Measurements from ENCODE around the gene SERTM1.

Gene SERTM1

DNA sequence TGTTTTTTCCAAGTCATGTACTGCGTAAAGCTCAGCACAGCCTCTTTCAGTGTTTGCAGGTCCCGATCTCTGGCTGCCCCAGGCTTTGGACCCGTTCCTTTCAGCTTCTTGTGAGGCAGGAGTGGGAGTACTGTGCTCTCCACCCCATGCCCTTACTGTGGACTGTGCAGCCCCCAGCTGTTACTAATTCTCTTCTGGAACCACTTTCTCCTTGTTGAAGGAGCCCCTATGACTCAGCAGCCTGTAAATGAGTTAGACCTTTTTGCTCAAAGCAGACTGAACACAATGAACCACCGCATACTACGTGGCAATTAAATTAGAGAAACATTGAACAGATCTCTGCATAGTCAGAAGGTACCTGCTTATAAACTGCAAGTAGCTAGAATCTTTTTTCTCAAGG, 39.0 kb downstream of the SERTM1 start:
- no peak overlapping the region for H3K27ac ChIP-seq (ENCODE audit: low read depth, low read length)
- H3K9me3 ChIP-seq (ENCODE audit: low read length), result no peaks in the 10 kb centered on the region
- peaks cover 6% of the 10 kb centered on the region for H3K4me1 ChIP-seq (ENCODE audit: insufficient read depth, low read length)
- H3K9ac ChIP-seq (ENCODE audit: low read length), result no peak overlapping the region
- no peaks in the 10 kb centered on the region for H3K36me3 ChIP-seq (ENCODE audit: insufficient read depth, low read length)
- H3K4me3 ChIP-seq (ENCODE audit: low read depth in 1 of 2, low read length in 2 of 2), result no peak overlapping the region
- no peaks in the 10 kb centered on the region for H3K27me3 ChIP-seq (ENCODE audit: control insufficient read depth in 1 of 2, insufficient read depth in 2 of 2, low read length in 2 of 2)

- no peak overlapping the region for H3K27ac ChIP-seq (ENCODE audit: low read depth, low read length)
- H3K4me3 ChIP-seq (ENCODE audit: low read depth in 1 of 2, low read length in 2 of 2), result no peak overlapping the region
- H3K27me3 ChIP-seq (ENCODE audit: control insufficient read depth in 1 of 2, insufficient read depth in 2 of 2, low read length in 2 of 2), result no peaks in the 10 kb centered on the region
- no peak overlapping the region for H3K9ac ChIP-seq (ENCODE audit: low read length)
- H3K4me1 ChIP-seq (ENCODE audit: insufficient read depth, low read length), result peaks cover 6% of the 10 kb centered on the region
- no peaks in the 10 kb centered on the region for H3K36me3 ChIP-seq (ENCODE audit: insufficient read depth, low read length)
- H3K9me3 ChIP-seq (ENCODE audit: low read length), result no peaks in the 10 kb centered on the region
Observed at GRCh38 chr13:36713887-36714286, 40.1 kb downstream of the SERTM1 start.

GRCh38 chr13:36715841-36716240, 42.0 kb downstream of the SERTM1 start:
- Histone ChIP-seq H3K27ac (ENCODE audit: low read depth, low read length) (no peak overlapping the region), H3K36me3 (ENCODE audit: insufficient read depth, low read length) (no peaks in the 10 kb centered on the region), H3K4me3 (ENCODE audit: low read depth in 1 of 2, low read length in 2 of 2) (no peak overlapping the region), H3K4me1 (ENCODE audit: insufficient read depth, low read length) (peaks cover 6% of the 10 kb centered on the region), H3K9me3 (ENCODE audit: low read length) (no peaks in the 10 kb centered on the region), H3K9ac (ENCODE audit: low read length) (no peak overlapping the region), H3K27me3 (ENCODE audit: control insufficient read depth in 1 of 2, insufficient read depth in 2 of 2, low read length in 2 of 2) (no peaks in the 10 kb centered on the region)

GRCh38 chr13:36717017-36717416, 43.2 kb downstream of the SERTM1 start:
- Histone ChIP-seq H3K4me3 (ENCODE audit: low read depth in 1 of 2, low read length in 2 of 2) (no peak overlapping the region), H3K9ac (ENCODE audit: low read length) (no peak overlapping the region), H3K27me3 (ENCODE audit: control insufficient read depth in 1 of 2, insufficient read depth in 2 of 2, low read length in 2 of 2) (no peaks in the 10 kb centered on the region), H3K4me1 (ENCODE audit: insufficient read depth, low read length) (peaks cover 6% of the 10 kb centered on the region), H3K36me3 (ENCODE audit: insufficient read depth, low read length) (no peaks in the 10 kb centered on the region), H3K27ac (ENCODE audit: low read depth, low read length) (no peak overlapping the region), H3K9me3 (ENCODE audit: low read length) (no peaks in the 10 kb centered on the region)

DNA sequence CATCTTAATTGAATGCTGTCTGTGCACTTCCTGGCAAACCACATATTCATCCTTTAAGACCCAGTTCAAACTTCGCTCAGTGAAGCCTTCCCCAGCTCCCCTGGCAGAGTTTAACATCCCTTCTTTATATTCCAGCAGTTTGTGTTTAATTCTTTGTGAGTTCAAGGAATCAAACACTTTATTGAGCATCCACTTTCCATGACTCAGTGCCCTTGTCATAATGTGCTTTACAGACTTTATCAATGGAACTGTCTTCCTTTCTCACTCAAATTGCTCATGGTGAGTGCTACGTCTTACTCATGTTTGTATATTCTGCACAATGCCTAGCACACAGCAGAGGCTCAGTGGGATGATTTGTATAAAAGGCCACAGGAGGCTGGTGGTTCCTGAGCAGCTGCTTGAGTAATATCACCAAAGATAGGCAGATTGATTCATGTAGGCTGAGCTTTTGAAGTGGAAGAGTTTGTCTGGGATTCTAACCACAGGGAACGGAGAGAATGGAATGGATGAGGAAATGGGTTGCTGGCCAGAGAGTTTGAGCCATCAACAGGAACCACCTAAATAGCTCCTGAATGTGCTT, 44.2 kb downstream of the SERTM1 start:
- Histone ChIP-seq H3K27me3 (ENCODE audit: control insufficient read depth in 1 of 2, insufficient read depth in 2 of 2, low read length in 2 of 2) (no peaks in the 10 kb centered on the region), H3K27ac (ENCODE audit: low read depth, low read length) (no peak overlapping the region), H3K9me3 (ENCODE audit: low read length) (no peaks in the 10 kb centered on the region), H3K9ac (ENCODE audit: low read length) (no peak overlapping the region), H3K4me1 (ENCODE audit: insufficient read depth, low read length) (no peaks in the 10 kb centered on the region), H3K36me3 (ENCODE audit: insufficient read depth, low read length) (no peaks in the 10 kb centered on the region), H3K4me3 (ENCODE audit: low read depth in 1 of 2, low read length in 2 of 2) (no peak overlapping the region)

DNA sequence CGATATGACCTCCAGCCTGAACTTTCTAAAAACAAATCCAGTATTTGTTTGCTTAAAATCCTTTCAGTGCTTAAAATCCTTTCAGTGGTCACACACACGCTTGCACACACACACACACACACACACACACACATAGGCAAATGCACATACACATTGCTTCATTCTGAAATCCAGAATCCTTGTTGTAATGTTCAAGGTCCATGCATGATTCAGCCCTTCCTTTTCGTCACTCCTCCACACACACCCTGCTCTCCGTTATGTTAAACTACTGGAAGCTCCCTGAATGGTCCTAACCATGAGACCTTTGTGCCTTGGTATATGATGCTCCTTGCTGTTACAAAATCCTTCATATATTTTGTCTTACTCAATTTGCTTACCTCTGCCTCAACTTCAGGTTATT, 44.9 kb downstream of the SERTM1 start:
- H3K27ac ChIP-seq (ENCODE audit: low read depth, low read length), result no peak overlapping the region
- H3K36me3 ChIP-seq (ENCODE audit: insufficient read depth, low read length), result no peaks in the 10 kb centered on the region
- no peak overlapping the region for H3K9ac ChIP-seq (ENCODE audit: low read length)
- no peaks in the 10 kb centered on the region for H3K9me3 ChIP-seq (ENCODE audit: low read length)
- no peak overlapping the region for H3K4me3 ChIP-seq (ENCODE audit: low read depth in 1 of 2, low read length in 2 of 2)
- no peaks in the 10 kb centered on the region for H3K27me3 ChIP-seq (ENCODE audit: control insufficient read depth in 1 of 2, insufficient read depth in 2 of 2, low read length in 2 of 2)
- H3K4me1 ChIP-seq (ENCODE audit: insufficient read depth, low read length), result no peaks in the 10 kb centered on the region

DNA sequence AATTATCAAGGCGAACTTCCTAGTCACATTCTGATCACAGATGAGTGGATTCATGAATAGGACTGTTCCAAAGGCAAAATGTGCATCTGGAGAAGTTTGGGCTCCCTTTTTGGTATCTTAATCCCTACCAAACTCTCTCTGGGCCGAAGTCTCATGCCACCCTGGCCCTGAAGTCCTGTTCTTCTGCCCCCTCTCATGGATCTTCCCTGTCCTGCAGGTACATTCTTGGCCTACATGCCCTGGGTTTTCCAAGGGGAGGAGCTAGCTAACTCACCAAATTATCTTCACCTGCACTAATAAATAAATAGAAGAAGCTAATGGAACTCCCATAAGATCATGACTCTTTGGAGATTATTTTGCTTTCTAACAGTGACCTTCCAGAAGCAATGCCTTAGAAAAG, 50.3 kb downstream of the SERTM1 start:
- no peak overlapping the region for H3K4me3 ChIP-seq (ENCODE audit: low read depth in 1 of 2, low read length in 2 of 2)
- no peaks in the 10 kb centered on the region for H3K9me3 ChIP-seq (ENCODE audit: low read length)
- no peak overlapping the region for H3K27ac ChIP-seq (ENCODE audit: low read depth, low read length)
- no peak overlapping the region for H3K9ac ChIP-seq (ENCODE audit: low read length)
- H3K4me1 ChIP-seq (ENCODE audit: insufficient read depth, low read length), result no peaks in the 10 kb centered on the region
- no peaks in the 10 kb centered on the region for H3K27me3 ChIP-seq (ENCODE audit: control insufficient read depth in 1 of 2, insufficient read depth in 2 of 2, low read length in 2 of 2)
- no peaks in the 10 kb centered on the region for H3K36me3 ChIP-seq (ENCODE audit: insufficient read depth, low read length)

- H3K9ac ChIP-seq (ENCODE audit: low read length), result no peak overlapping the region
- H3K27me3 ChIP-seq (ENCODE audit: control insufficient read depth in 1 of 2, insufficient read depth in 2 of 2, low read length in 2 of 2), result no peaks in the 10 kb centered on the region
- no peaks in the 10 kb centered on the region for H3K36me3 ChIP-seq (ENCODE audit: insufficient read depth, low read length)
- H3K4me1 ChIP-seq (ENCODE audit: insufficient read depth, low read length), result no peaks in the 10 kb centered on the region
- no peak overlapping the region for H3K4me3 ChIP-seq (ENCODE audit: low read depth in 1 of 2, low read length in 2 of 2)
- no peaks in the 10 kb centered on the region for H3K9me3 ChIP-seq (ENCODE audit: low read length)
- H3K27ac ChIP-seq (ENCODE audit: low read depth, low read length), result no peak overlapping the region
Observed at GRCh38 chr13:36725936-36726335, 52.1 kb downstream of the SERTM1 start.

GRCh38 chr13:36728006-36728405, 54.2 kb downstream of the SERTM1 start:
- Histone ChIP-seq H3K27me3 (ENCODE audit: control insufficient read depth in 1 of 2, insufficient read depth in 2 of 2, low read length in 2 of 2) (no peaks in the 10 kb centered on the region), H3K36me3 (ENCODE audit: insufficient read depth, low read length) (no peaks in the 10 kb centered on the region), H3K4me1 (ENCODE audit: insufficient read depth, low read length) (no peaks in the 10 kb centered on the region), H3K9me3 (ENCODE audit: low read length) (no peaks in the 10 kb centered on the region), H3K9ac (ENCODE audit: low read length) (no peak overlapping the region), H3K27ac (ENCODE audit: low read depth, low read length) (no peak overlapping the region), H3K4me3 (ENCODE audit: low read depth in 1 of 2, low read length in 2 of 2) (no peak overlapping the region)

DNA sequence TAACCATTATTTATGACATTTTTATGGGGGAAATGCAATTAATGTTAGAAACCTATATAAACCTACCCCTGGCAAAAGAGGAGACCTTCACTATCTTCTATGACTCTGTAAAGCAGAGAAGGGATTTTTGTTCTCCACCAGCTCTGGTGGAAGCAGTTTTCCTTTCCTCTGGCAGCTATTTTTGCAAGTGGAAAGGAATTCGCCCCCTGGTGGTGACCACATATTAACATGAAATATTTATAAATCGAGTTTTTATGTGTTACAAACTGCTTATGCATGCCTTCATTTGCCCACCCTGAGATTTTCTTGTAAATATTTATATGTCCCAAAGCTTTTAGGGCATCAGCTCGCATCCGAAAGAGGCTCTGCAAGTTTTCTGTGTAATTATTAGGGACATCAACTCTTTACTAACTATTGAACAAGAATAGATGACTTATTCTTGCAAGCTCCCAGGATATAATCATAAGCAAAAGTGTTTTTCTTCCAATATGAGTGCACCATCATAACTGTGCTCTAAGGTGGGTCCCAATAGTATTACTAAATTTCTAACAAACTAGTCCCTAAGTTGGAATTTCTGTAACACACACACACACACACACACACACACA, 62.4 kb downstream of the SERTM1 start:
- Histone ChIP-seq H3K27ac (ENCODE audit: low read depth, low read length) (no peak overlapping the region), H3K9me3 (ENCODE audit: low read length) (no peaks in the 10 kb centered on the region), H3K4me3 (ENCODE audit: low read depth in 1 of 2, low read length in 2 of 2) (no peak overlapping the region), H3K4me1 (ENCODE audit: insufficient read depth, low read length) (no peaks in the 10 kb centered on the region), H3K36me3 (ENCODE audit: insufficient read depth, low read length) (no peaks in the 10 kb centered on the region), H3K9ac (ENCODE audit: low read length) (no peak overlapping the region), H3K27me3 (ENCODE audit: control insufficient read depth in 1 of 2, insufficient read depth in 2 of 2, low read length in 2 of 2) (no peaks in the 10 kb centered on the region)

GRCh38 chr13:36737524-36738083, 63.8 kb downstream of the SERTM1 start:
- H3K36me3 ChIP-seq (ENCODE audit: insufficient read depth, low read length), result no peaks in the 10 kb centered on the region
- H3K9me3 ChIP-seq (ENCODE audit: low read length), result no peaks in the 10 kb centered on the region
- H3K4me3 ChIP-seq (ENCODE audit: low read depth in 1 of 2, low read length in 2 of 2), result no peak overlapping the region
- H3K27me3 ChIP-seq (ENCODE audit: control insufficient read depth in 1 of 2, insufficient read depth in 2 of 2, low read length in 2 of 2), result no peaks in the 10 kb centered on the region
- no peak overlapping the region for H3K27ac ChIP-seq (ENCODE audit: low read depth, low read length)
- no peaks in the 10 kb centered on the region for H3K4me1 ChIP-seq (ENCODE audit: insufficient read depth, low read length)
- H3K9ac ChIP-seq (ENCODE audit: low read length), result no peak overlapping the region

DNA sequence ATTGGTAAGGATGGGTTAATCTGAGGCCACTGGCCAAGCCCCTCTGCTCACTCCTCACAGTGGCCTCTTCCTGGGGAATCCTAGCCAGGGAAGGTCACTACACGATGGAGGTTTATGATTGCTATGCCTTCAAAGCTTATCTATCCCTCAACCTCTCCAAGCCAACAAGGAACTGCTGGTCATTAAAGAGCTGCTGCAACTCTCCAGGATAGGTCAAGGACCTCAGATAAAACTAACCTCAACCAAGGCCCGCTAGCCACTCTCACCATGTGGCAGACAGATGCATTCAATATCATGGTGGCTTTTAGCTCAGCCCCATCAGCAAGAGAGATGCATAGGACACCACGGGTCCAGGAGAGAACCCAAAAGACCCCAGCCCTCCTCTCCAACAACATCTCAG, 71.6 kb downstream of the SERTM1 start:
- H3K36me3 ChIP-seq (ENCODE audit: insufficient read depth, low read length), result no peaks in the 10 kb centered on the region
- no peak overlapping the region for H3K4me3 ChIP-seq (ENCODE audit: low read depth in 1 of 2, low read length in 2 of 2)
- no peak overlapping the region for H3K9ac ChIP-seq (ENCODE audit: low read length)
- no peaks in the 10 kb centered on the region for H3K4me1 ChIP-seq (ENCODE audit: insufficient read depth, low read length)
- no peaks in the 10 kb centered on the region for H3K9me3 ChIP-seq (ENCODE audit: low read length)
- H3K27me3 ChIP-seq (ENCODE audit: control insufficient read depth in 1 of 2, insufficient read depth in 2 of 2, low read length in 2 of 2), result no peaks in the 10 kb centered on the region
- H3K27ac ChIP-seq (ENCODE audit: low read depth, low read length), result no peak overlapping the region
